Hepatocyte (in vitro differentiated cells): ENCODE data around the gene OR10H2. TPM values are rescaled to one million over a fixed set of nuclear protein-coding genes. Genes with fewer than 3 reads are reported as not detected.

Experiments
- DNase-seq: peaks from one replicate; pipeline ENCODE4 v3.0.0-alpha.2; 2016; ENCODE audit warnings: low spot score
- H2AFZ ChIP-seq: fragments of 200-600 bp; sonication (generic); 2 replicates; pipeline ENCODE4 v1.6.0; 2016; ENCODE audit warnings: antibody characterized with exemption, mild to moderate bottlenecking
- H3K27ac ChIP-seq: fragments of 200-600 bp; sonication (generic); 2 replicates; pipeline ENCODE4 v1.5.1; 2016; ENCODE audit warnings: mild to moderate bottlenecking
- H3K27me3 ChIP-seq: fragments of 200-600 bp; sonication (generic); 2 replicates; pipeline ENCODE4 v1.6.1; 2016
- H3K36me3 ChIP-seq: fragments of 200-600 bp; sonication (generic); replicated peaks from 2 replicates; pipeline ENCODE4 v1.5.1; 2016; ENCODE audit warnings: low read depth; ENCODE audit not compliant: insufficient read depth
- H3K4me1 ChIP-seq: fragments of 200-600 bp; sonication (generic); 2 replicates; pipeline ENCODE4 v1.5.1; 2016; ENCODE audit warnings: mild to moderate bottlenecking, moderate library complexity; ENCODE audit not compliant: insufficient read depth
- H3K4me2 ChIP-seq: fragments of 200-600 bp; sonication (generic); 2 replicates; pipeline ENCODE4 v1.6.0; 2016
- H3K4me3 ChIP-seq: fragments of 200-600 bp; sonication (generic); 2 replicates; pipeline ENCODE4 v1.5.1; 2016; ENCODE audit warnings: mild to moderate bottlenecking
- H3K79me2 ChIP-seq: fragments of 200-600 bp; sonication (generic); 2 replicates; pipeline ENCODE4 v1.6.0; 2017; ENCODE audit warnings: mild to moderate bottlenecking
- H3K9me2 ChIP-seq: fragments of 200-600 bp; sonication (generic); replicated peaks from 2 replicates; pipeline ENCODE4 v1.6.0; 2017; ENCODE audit warnings: mild to moderate bottlenecking; ENCODE audit not compliant: insufficient read depth
- H3K9me3 ChIP-seq: fragments of 200-600 bp; sonication (generic); 2 replicates; pipeline ENCODE4 v1.5.1; 2016; ENCODE audit warnings: low read depth, mild to moderate bottlenecking
- H4K20me1 ChIP-seq: fragments of 200-600 bp; sonication (generic); 2 replicates; pipeline ENCODE4 v1.6.0; 2016; ENCODE audit warnings: mild to moderate bottlenecking; ENCODE audit not compliant: insufficient read depth, poor library complexity, severe bottlenecking
- CTCF ChIP-seq: fragments of 200-600 bp; sonication (generic); IDR thresholded peaks from 2 replicates; pipeline ENCODE4 v1.5.1; 2016; ENCODE audit warnings: antibody characterized with exemption, mild to moderate bottlenecking; ENCODE audit not compliant: poor library complexity
- EZH2 ChIP-seq: fragments of 200-600 bp; sonication (generic); IDR thresholded peaks from 2 replicates; pipeline ENCODE4 v1.6.1; 2016; ENCODE audit warnings: antibody characterized with exemption, mild to moderate bottlenecking, borderline replicate concordance
- EZH2phosphoT487 ChIP-seq: fragments of 200-600 bp; sonication (generic); IDR thresholded peaks from one replicate; pipeline ENCODE4 v1.6.1; 2018; ENCODE audit warnings: antibody characterized with exemption, mild to moderate bottlenecking, low read depth, moderate library complexity; ENCODE audit not compliant: unreplicated experiment, severe bottlenecking
- WGBS: methylation state at CpG from one replicate; pipeline ENCODE4 v1.1.6; 2016; ENCODE audit warnings: low lambda C conversion rate; ENCODE audit errors: missing lambda C conversion rate; 5-methylcytosine and 5-hydroxymethylcytosine counted together
- polyA plus RNA-seq: library from polyadenylated mRNA; unstranded; fragments of >200 nt; fragmentation: Nextera tagmentation; extraction: Ambion mirVana; gene quantifications from 2 replicates; pipeline ENCODE4 v1.2.1, GENCODE V29; 2016
- total RNA-seq: library from RNA; depleted of rRNA; stranded (reverse); fragments of >200 nt; gene quantifications from 2 replicates; pipeline ENCODE4 v1.2.3, GENCODE V29; 2014

OR10H2 gene
- total and polyA plus RNA-seq, 2 experiments from 2014 or later: not detected

DNA sequence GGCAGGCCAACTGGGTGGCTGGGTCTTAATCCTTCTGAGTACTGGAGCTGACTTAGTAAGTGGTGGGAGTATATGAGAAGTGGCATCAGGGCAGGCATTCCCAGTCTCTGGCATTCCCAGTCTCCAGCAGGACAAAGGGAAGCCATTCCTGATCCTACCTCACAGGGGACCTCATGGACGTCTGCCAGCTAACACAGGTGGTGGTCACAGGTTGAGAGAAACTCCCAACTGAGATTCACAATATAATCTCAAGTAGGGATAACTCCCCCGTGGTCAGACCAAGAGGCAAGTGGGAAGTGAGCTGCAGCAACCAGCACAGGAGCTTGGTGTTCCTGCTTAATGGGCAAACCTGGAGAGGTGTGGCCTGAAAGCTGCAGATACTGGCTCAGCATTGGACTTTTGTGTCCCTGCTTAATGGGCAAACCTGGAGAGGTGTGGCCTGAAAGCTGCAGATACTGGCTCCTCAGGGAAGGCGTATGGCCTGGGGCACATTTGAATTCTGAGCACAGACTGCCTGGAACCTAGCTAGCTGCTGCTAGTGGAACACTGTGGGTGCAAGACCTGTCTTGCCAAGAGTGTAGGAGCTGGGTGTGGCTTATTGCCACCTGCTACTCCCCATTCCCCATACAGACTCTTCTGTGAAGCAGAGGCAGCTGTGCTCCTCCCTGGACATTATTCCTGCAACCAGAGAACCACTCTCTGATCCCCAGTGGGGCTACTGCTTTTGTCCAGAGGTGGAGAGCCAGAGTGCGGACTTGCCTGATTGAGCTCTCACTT, 25.9 kb upstream of the OR10H2 start:
- H3K9me3 ChIP-seq: no peaks in the 10 kb centered on the region
- H2AFZ ChIP-seq: no peak overlapping the region
- DNase-seq: no peak
- no peaks in the 10 kb centered on the region for H3K4me1 ChIP-seq
- no peak overlapping the region for H3K27ac ChIP-seq
- no peaks in the 10 kb centered on the region for H3K36me3 ChIP-seq
- no peaks in the 10 kb centered on the region for H3K27me3 ChIP-seq
- 50% methylated on average over 4 of the region's 4 CpGs for WGBS
- no peak overlapping the region for H3K4me2 ChIP-seq
- H3K9me2 ChIP-seq: no peaks in the 10 kb centered on the region
- TF ChIP-seq EZH2phosphoT487: no peak
- no peak for TF ChIP-seq EZH2
- no peak for TF ChIP-seq CTCF
- H3K4me3 ChIP-seq: no peak overlapping the region
- no peaks in the 10 kb centered on the region for H3K79me2 ChIP-seq
- H4K20me1 ChIP-seq: no peaks in the 10 kb centered on the region

- Histone ChIP-seq H3K79me2 (no peaks in the 10 kb centered on the region), H3K27me3 (no peaks in the 10 kb centered on the region), H3K36me3 (no peaks in the 10 kb centered on the region), H3K27ac (no peak overlapping the region), H3K9me2 (no peaks in the 10 kb centered on the region), H3K4me2 (no peak overlapping the region), H4K20me1 (no peaks in the 10 kb centered on the region), H3K4me1 (no peaks in the 10 kb centered on the region), H3K9me3 (no peaks in the 10 kb centered on the region), H3K4me3 (no peak overlapping the region), H2AFZ (no peak overlapping the region)
- no peak for DNase-seq
- TF ChIP-seq EZH2phosphoT487: no peak
- TF ChIP-seq CTCF: no peak
- TF ChIP-seq EZH2: no peak
- 68% methylated on average over 7 of the region's 7 CpGs for WGBS
These were observed 25.3 kb upstream of the OR10H2 start for GRCh38 chr19:15702534-15702930.

GRCh38 chr19:15714638-15715037, 13.2 kb upstream of the OR10H2 start:
- WGBS: 45% methylated on average over 3 of the region's 3 CpGs
- Histone ChIP-seq H3K36me3 (no peaks in the 10 kb centered on the region), H4K20me1 (no peaks in the 10 kb centered on the region), H3K27ac (no peak overlapping the region), H3K4me3 (no peak overlapping the region), H3K4me1 (no peaks in the 10 kb centered on the region), H3K27me3 (no peaks in the 10 kb centered on the region), H3K4me2 (no peak overlapping the region), H2AFZ (no peak overlapping the region), H3K79me2 (no peaks in the 10 kb centered on the region), H3K9me3 (no peaks in the 10 kb centered on the region), H3K9me2 (no peaks in the 10 kb centered on the region)
- DNase-seq: no peak
- TF ChIP-seq EZH2phosphoT487: no peak
- no peak for TF ChIP-seq CTCF
- no peak for TF ChIP-seq EZH2
